D721Med (cell line): ENCODE data around the gene ZSWIM8.

ENCODE experiments used
- DNase-seq: peaks from one replicate; pipeline ENCODE4 v3.0.0; 2011; ENCODE audit warnings: low spot score; ENCODE audit not compliant: insufficient read length
- FAIRE-seq: peaks from 2 replicates; lab custom pipeline; 2011; peaks lifted over from hg19 to GRCh38; lab: Jason Lieb, UNC
- TF ChIP-seq, protein P1 (sequence below): IDR thresholded peaks from 2 replicates; pipeline ENCODE4 v1.5.1; 2012; ENCODE audit warnings: mild to moderate bottlenecking, control low read depth; ENCODE audit not compliant: insufficient read depth; ENCODE audit errors: missing control alignments

Gene ZSWIM8

GRCh38 chr10:73807471-73807870 lies 22.1 kb downstream of the ZSWIM8 start:
- FAIRE-seq: no peak

GRCh38 chr10:73808021-73808815 lies 22.8 kb downstream of the ZSWIM8 start:
- FAIRE-seq: no peak
- DNase-seq: no peak
- TF ChIP-seq, protein P1, sequence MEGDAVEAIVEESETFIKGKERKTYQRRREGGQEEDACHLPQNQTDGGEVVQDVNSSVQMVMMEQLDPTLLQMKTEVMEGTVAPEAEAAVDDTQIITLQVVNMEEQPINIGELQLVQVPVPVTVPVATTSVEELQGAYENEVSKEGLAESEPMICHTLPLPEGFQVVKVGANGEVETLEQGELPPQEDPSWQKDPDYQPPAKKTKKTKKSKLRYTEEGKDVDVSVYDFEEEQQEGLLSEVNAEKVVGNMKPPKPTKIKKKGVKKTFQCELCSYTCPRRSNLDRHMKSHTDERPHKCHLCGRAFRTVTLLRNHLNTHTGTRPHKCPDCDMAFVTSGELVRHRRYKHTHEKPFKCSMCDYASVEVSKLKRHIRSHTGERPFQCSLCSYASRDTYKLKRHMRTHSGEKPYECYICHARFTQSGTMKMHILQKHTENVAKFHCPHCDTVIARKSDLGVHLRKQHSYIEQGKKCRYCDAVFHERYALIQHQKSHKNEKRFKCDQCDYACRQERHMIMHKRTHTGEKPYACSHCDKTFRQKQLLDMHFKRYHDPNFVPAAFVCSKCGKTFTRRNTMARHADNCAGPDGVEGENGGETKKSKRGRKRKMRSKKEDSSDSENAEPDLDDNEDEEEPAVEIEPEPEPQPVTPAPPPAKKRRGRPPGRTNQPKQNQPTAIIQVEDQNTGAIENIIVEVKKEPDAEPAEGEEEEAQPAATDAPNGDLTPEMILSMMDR: no peak

More at GRCh38 chr10:73807471-73807870, 22.1 kb downstream of the ZSWIM8 start:
- TF ChIP-seq, protein P1: no peak
- no peak for DNase-seq

- no peak for FAIRE-seq
- TF ChIP-seq, protein P1: no peak
- DNase-seq: no peak
Measured at GRCh38 chr10:73809061-73809818, 23.8 kb downstream of the ZSWIM8 start.

DNA sequence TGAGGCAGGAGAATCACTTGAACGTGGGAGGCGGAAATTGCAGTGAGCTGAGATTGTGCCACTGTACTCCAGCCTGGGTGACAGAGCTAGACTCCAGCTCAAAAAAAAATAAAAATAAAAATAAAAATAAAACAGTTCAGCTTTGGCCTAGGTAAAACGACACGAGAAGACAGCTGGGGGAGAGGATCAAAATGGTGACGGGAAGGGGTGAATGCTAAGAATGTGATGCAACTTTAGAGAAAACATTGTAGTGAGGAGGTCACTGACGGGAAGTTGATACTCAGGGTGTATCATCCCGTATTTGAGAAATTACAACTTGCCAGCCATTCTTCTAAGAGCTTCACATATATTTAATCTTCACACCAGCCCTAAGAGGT lies 24.9 kb downstream of the ZSWIM8 start:
- TF ChIP-seq, protein P1: no peak
- DNase-seq (no peak), FAIRE-seq (no peak)

- FAIRE-seq (no peak), DNase-seq (no peak)
Measured at GRCh38 chr10:73810735-73811465, 25.5 kb downstream of the ZSWIM8 start.

GRCh38 chr10:73812657-73813056 lies 27.3 kb downstream of the ZSWIM8 start:
- DNase-seq (no peak), FAIRE-seq (no peak)
- TF ChIP-seq, protein P1: no peak

More at GRCh38 chr10:73810735-73811465, 25.5 kb downstream of the ZSWIM8 start:
- TF ChIP-seq, protein P1: no peak
